GM18520 (cell line): ENCODE measurements around the gene AP3M1.
"Not testable (repeated sequence)": the region's sequence is repeated elsewhere in the genome, so short reads cannot be mapped to it uniquely, and the experiment has no call there.

Source experiments
- ATAC-seq: cut with Tn5 transposase; IDR thresholded peaks from one replicate; pipeline ENCODE4 v1.9.1; 2021; ENCODE audit not compliant: unreplicated experiment

Gene AP3M1

GRCh38 chr10:74150204-74150989 is at the start of gene AP3M1:
Gene AP3M1 (minus strand): TSS chr10:74150828. CDS start chr10:74138379, 12,449 bp downstream.
- ATAC-seq: peak; percentile 21

GRCh38 chr10:74199315-74199714 is 48.7 kb upstream of the AP3M1 start:
- ATAC-seq: no peak

- ATAC-seq: no peak
Observed at GRCh38 chr10:74194999-74195398, 44.4 kb upstream of the AP3M1 start.

GRCh38 chr10:74194545-74194944 is 43.9 kb upstream of the AP3M1 start:
- ATAC-seq: no peak

- ATAC-seq: no peak
Observed at GRCh38 chr10:74190494-74190893, 39.9 kb upstream of the AP3M1 start.

GRCh38 chr10:74189999-74190421 is 39.4 kb upstream of the AP3M1 start:
- peak; percentile 63 for ATAC-seq

- not testable (repeated sequence) for ATAC-seq
Observed at GRCh38 chr10:74188617-74189016, 38.0 kb upstream of the AP3M1 start.

- ATAC-seq: no peak
Observed at GRCh38 chr10:74187237-74187636, 36.6 kb upstream of the AP3M1 start.

- ATAC-seq: no peak
Observed at GRCh38 chr10:74186678-74187077, 36.0 kb upstream of the AP3M1 start.

GRCh38 chr10:74179111-74179710 is 28.6 kb upstream of the AP3M1 start:
- ATAC-seq: no peak

- no peak for ATAC-seq
Observed at GRCh38 chr10:74178042-74178791, 27.6 kb upstream of the AP3M1 start.

GRCh38 chr10:74177140-74177677 is 26.6 kb upstream of the AP3M1 start:
- ATAC-seq: no peak

- peak; percentile 91 for ATAC-seq
Observed at GRCh38 chr10:74176380-74177139, 25.9 kb upstream of the AP3M1 start.

GRCh38 chr10:74175510-74176379 is 25.1 kb upstream of the AP3M1 start:
- ATAC-seq: no peak

- ATAC-seq: no peak
Observed at GRCh38 chr10:74174521-74174920, 23.9 kb upstream of the AP3M1 start.

GRCh38 chr10:74171625-74172024 is 21.0 kb upstream of the AP3M1 start:
- ATAC-seq: no peak

GRCh38 chr10:74167443-74167842 is 16.8 kb upstream of the AP3M1 start:
- ATAC-seq: no peak

GRCh38 chr10:74165530-74165901 is 14.9 kb upstream of the AP3M1 start:
- no peak for ATAC-seq

- ATAC-seq: no peak
Observed at GRCh38 chr10:74164716-74165529, 14.3 kb upstream of the AP3M1 start.
